NCI-H510A treated with DMSO at 0.1 percent for 48 hours (cell line): ENCODE results near the gene BSG.
"Not testable (repeated sequence)": the region's sequence is repeated elsewhere in the genome, so short reads cannot be mapped to it uniquely, and the experiment has no call there.

Source experiments
- DNase-seq: peaks from one replicate; lab custom pipeline; 2025; lab: John Stamatoyannopoulos, UW

Gene BSG

GRCh38 chr19:604355-604754 is 32.0 kb downstream of the BSG start:
- no peak for DNase-seq

- not testable (repeated sequence) for DNase-seq
Measured at GRCh38 chr19:605061-605971, 32.9 kb downstream of the BSG start.

- no peak for DNase-seq
Measured at GRCh38 chr19:607301-608154, 35.1 kb downstream of the BSG start.

- no peak for DNase-seq
Measured at GRCh38 chr19:608155-609003, 36.0 kb downstream of the BSG start.

- no peak for DNase-seq
Measured at GRCh38 chr19:609004-609346, 36.6 kb downstream of the BSG start.

GRCh38 chr19:610071-610800 is 37.8 kb downstream of the BSG start:
- DNase-seq: no peak

GRCh38 chr19:610801-611480 is 38.5 kb downstream of the BSG start:
- no peak for DNase-seq

GRCh38 chr19:611481-611868 is 39.1 kb downstream of the BSG start:
- DNase-seq: no peak

- no peak for DNase-seq
Measured at GRCh38 chr19:612941-613340, 40.5 kb downstream of the BSG start.

- DNase-seq: no peak
Measured at GRCh38 chr19:613732-614567, 41.6 kb downstream of the BSG start.

- no peak for DNase-seq
Measured at GRCh38 chr19:615619-616018, 43.2 kb downstream of the BSG start.

- DNase-seq: no peak
Measured at GRCh38 chr19:616062-616700, 43.8 kb downstream of the BSG start.

- DNase-seq: no peak
Measured at GRCh38 chr19:616747-617526, 44.5 kb downstream of the BSG start.

GRCh38 chr19:617551-618246 is 45.3 kb downstream of the BSG start:
- DNase-seq: no peak

- no peak for DNase-seq
Measured at GRCh38 chr19:618247-618619, 45.8 kb downstream of the BSG start.

GRCh38 chr19:618674-619285 is 46.4 kb downstream of the BSG start:
- no peak for DNase-seq

- DNase-seq: no peak
Measured at GRCh38 chr19:619286-620002, 47.0 kb downstream of the BSG start.
